ENCODE data around the gene GATA6.

- no peak for TF ChIP-seq POLR2AphosphoS5 (IDR thresholded peaks at IDR 0.05; ENCODE audit: low read depth, low read length)
- peak in 1 of 2 experiments; percentile 81; a peak in 2 of 4 replicates for TF ChIP-seq REST (IDR thresholded peaks at IDR 0.05; ENCODE audit: insufficient read depth in 1 of 2, low read depth in 2 of 2, low read length in 2 of 2)
- no peak for TF ChIP-seq TAF1 (IDR thresholded peaks at IDR 0.05; ENCODE audit: borderline replicate concordance, insufficient read depth, low read length)
- no peak for TF ChIP-seq FOXP2 (optimal IDR thresholded peaks at IDR 0.05; ENCODE audit: borderline replicate concordance, extremely low read depth, extremely low read length, insufficient read depth)
- no peak for TF ChIP-seq SIN3A (IDR thresholded peaks at IDR 0.05; ENCODE audit: borderline replicate concordance, insufficient read depth, low read length)
Observed at GRCh38 chr18:22152093-22152492, 17.3 kb upstream of the GATA6 start.
